HG02970 (cell line): Measurements from ENCODE around the gene FHOD1.
A peak's percentile ranks its signal among the peaks of the same experiment; 100 is the strongest.

ENCODE experiments used
- ATAC-seq: cut with Tn5 transposase; IDR thresholded peaks from one replicate; pipeline ENCODE4 v1.9.1; 2021; ENCODE audit warnings: mild to moderate bottlenecking, moderate library complexity, moderate number of reproducible peaks; ENCODE audit not compliant: unreplicated experiment, low FRiP score

FHOD1 gene

GRCh38 chr16:67252609-67253497 lies 5.6 kb upstream of the FHOD1 start:
- no peak for ATAC-seq

GRCh38 chr16:67250045-67250327 lies 2.7 kb upstream of the FHOD1 start:
- ATAC-seq: no peak

- no peak for ATAC-seq
These were observed 2.1 kb upstream of the FHOD1 start for GRCh38 chr16:67249178-67250044.

- no peak for ATAC-seq
These were observed 1.3 kb upstream of the FHOD1 start, which contains the start of gene SLC9A5 for GRCh38 chr16:67248401-67249177. SLC9A5 (plus strand) TSS chr16:67248979; CDS start chr16:67249015, 36 bp downstream.

- no peak for ATAC-seq
These were observed 756 bp upstream of the FHOD1 start for GRCh38 chr16:67248073-67248400.

- no peak for ATAC-seq
These were observed 507 bp downstream of the FHOD1 start for GRCh38 chr16:67246756-67247191.

GRCh38 chr16:67246081-67246755 lies 1.1 kb downstream of the FHOD1 start:
- no peak for ATAC-seq

- no peak for ATAC-seq
These were observed 1.6 kb downstream of the FHOD1 start for GRCh38 chr16:67245674-67246080.

- ATAC-seq: no peak
These were observed 2.1 kb downstream of the FHOD1 start for GRCh38 chr16:67245186-67245585.

GRCh38 chr16:67244387-67245185 lies 2.7 kb downstream of the FHOD1 start:
- peak; percentile 36 for ATAC-seq

- ATAC-seq: no peak
These were observed 3.8 kb downstream of the FHOD1 start for GRCh38 chr16:67243481-67243880.

- no peak for ATAC-seq
These were observed 5.0 kb downstream of the FHOD1 start for GRCh38 chr16:67242138-67242730.

GRCh38 chr16:67241008-67241900 lies 6.0 kb downstream of the FHOD1 start:
- no peak for ATAC-seq

GRCh38 chr16:67240506-67240905 lies 6.8 kb downstream of the FHOD1 start:
- no peak for ATAC-seq

GRCh38 chr16:67238806-67239470 lies 8.3 kb downstream of the FHOD1 start:
- ATAC-seq: no peak

GRCh38 chr16:67238278-67238575 lies 9.1 kb downstream of the FHOD1 start:
- no peak for ATAC-seq

GRCh38 chr16:67237396-67238277 lies 9.6 kb downstream of the FHOD1 start:
- no peak for ATAC-seq
